Parathyroid adenoma (tissue), 2 donors: ENCODE results near the gene SMARCD1.

Experiments used
- H2AFZ ChIP-seq: fragments of 300-600 bp; sonication (generic); one replicate; pipeline ENCODE4 v1.7.0; 2017; ENCODE audit warnings: antibody characterized with exemption, mild to moderate bottlenecking
- H3K27ac ChIP-seq: fragments of 300-600 bp; sonication (generic); one replicate; pipeline ENCODE4 v1.7.0; 2017
- H3K27me3 ChIP-seq: fragments of 300-600 bp; sonication (generic); one replicate; pipeline ENCODE4 v1.7.0; 2017; ENCODE audit warnings: low read length; ENCODE audit not compliant: control insufficient read depth, insufficient read depth
- H3K36me3 ChIP-seq: fragments of 300-600 bp; sonication (generic); one replicate; pipeline ENCODE4 v1.7.0; 2017; ENCODE audit warnings: low read length; ENCODE audit not compliant: control insufficient read depth, insufficient read depth
- H3K4me1 ChIP-seq: fragments of 300-600 bp; sonication (generic); one replicate; pipeline ENCODE4 v1.7.0; 2017; ENCODE audit warnings: control low read depth
- H3K4me2 ChIP-seq: fragments of 300-600 bp; sonication (generic); one replicate; pipeline ENCODE4 v1.7.0; 2017; ENCODE audit warnings: low read length
- H3K4me3 ChIP-seq: fragments of 300-600 bp; sonication (generic); one replicate; pipeline ENCODE4 v1.7.0; 2017; ENCODE audit warnings: low read depth, low read length
- H3K79me2 ChIP-seq: fragments of 300-600 bp; sonication (generic); one replicate; pipeline ENCODE4 v1.7.0; 2017; ENCODE audit warnings: control low read depth
- H3K9ac ChIP-seq: fragments of 300-600 bp; sonication (generic); one replicate; pipeline ENCODE4 v1.7.0; 2017; ENCODE audit warnings: mild to moderate bottlenecking
- H3K9me3 ChIP-seq: fragments of 300-600 bp; sonication (generic); one replicate; pipeline ENCODE4 v1.7.0; 2017; ENCODE audit warnings: low read length; ENCODE audit not compliant: control insufficient read depth
- CTCF ChIP-seq: fragments of 300-600 bp; sonication (generic); IDR thresholded peaks from one replicate; pipeline ENCODE4 v1.7.0; 2017; ENCODE audit warnings: antibody characterized with exemption, mild to moderate bottlenecking
- donor health status: primary hyperparathyroidism.

The SMARCD1 gene

GRCh38 chr12:50110127-50110761, 25.1 kb downstream of the SMARCD1 start:
- Histone ChIP-seq H3K4me3 (peak overlapping the region; percentile 44), H3K79me2 (peaks cover 17% of the 10 kb centered on the region)
- no peak for TF ChIP-seq CTCF

DNA sequence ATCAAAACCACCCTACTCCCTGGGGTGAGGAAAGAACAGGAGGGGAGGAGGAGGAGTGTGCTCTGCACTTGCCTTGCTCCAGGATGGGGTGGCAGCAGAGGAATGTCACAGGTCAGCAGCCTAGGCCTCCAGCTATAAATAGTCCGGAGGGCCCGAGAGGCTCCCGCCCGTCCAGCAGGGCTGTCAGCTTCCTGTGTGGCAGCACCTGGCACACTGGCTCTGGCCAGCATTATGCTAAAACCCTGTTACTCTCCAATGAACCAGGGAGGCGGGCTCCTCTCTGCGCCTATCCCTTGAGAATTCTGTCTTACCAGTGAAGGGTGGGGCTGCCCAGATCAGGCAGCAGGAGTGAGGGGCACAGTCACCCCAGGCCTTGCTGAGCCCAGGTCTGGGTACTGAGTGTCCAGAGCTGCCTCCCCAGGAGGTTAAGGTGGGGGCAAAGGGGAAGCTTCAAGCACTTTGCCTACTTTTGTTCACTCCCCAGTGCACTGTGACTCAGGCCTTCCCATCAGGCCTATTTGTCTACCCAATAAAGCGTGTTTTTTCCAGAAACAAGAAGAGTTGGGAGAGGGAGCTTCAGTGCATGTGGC, 25.7 kb downstream of the SMARCD1 start:
- Histone ChIP-seq H3K27me3 (no peaks in the 10 kb centered on the region), H3K9ac (peak overlapping the region; percentile 49), H3K36me3 (no peaks in the 10 kb centered on the region), H3K4me2 (peak overlapping the region; percentile 77), H3K4me3 (peak overlapping the region; percentile 44), H3K27ac (peak overlapping the region; percentile 99), H2AFZ (peak overlapping the region; percentile 84), H3K4me1 (peaks cover 44% of the 10 kb centered on the region), H3K9me3 (no peaks in the 10 kb centered on the region), H3K79me2 (peaks cover 21% of the 10 kb centered on the region)
- TF ChIP-seq CTCF = no peak

More at GRCh38 chr12:50110127-50110761, 25.1 kb downstream of the SMARCD1 start:
- Histone ChIP-seq H3K9ac (peak overlapping the region; percentile 39), H3K4me2 (peak overlapping the region; percentile 77), H3K27ac (peak overlapping the region; percentile 99), H3K4me1 (peaks cover 49% of the 10 kb centered on the region), H3K9me3 (no peaks in the 10 kb centered on the region), H2AFZ (peak overlapping the region; percentile 84), H3K36me3 (no peaks in the 10 kb centered on the region), H3K27me3 (no peaks in the 10 kb centered on the region)

- Histone ChIP-seq H3K4me2 (peak overlapping the region; percentile 77), H3K79me2 (peaks cover 26% of the 10 kb centered on the region), H3K4me3 (peak overlapping the region; percentile 44), H3K27ac (peak overlapping the region; percentile 99), H3K9me3 (no peaks in the 10 kb centered on the region), H2AFZ (peak overlapping the region; percentile 84), H3K27me3 (no peaks in the 10 kb centered on the region), H3K4me1 (peaks cover 44% of the 10 kb centered on the region), H3K36me3 (no peaks in the 10 kb centered on the region), H3K9ac (peak overlapping the region; percentile 49)
- TF ChIP-seq CTCF = no peak
Observed at GRCh38 chr12:50111395-50111692, 26.2 kb downstream of the SMARCD1 start.

DNA sequence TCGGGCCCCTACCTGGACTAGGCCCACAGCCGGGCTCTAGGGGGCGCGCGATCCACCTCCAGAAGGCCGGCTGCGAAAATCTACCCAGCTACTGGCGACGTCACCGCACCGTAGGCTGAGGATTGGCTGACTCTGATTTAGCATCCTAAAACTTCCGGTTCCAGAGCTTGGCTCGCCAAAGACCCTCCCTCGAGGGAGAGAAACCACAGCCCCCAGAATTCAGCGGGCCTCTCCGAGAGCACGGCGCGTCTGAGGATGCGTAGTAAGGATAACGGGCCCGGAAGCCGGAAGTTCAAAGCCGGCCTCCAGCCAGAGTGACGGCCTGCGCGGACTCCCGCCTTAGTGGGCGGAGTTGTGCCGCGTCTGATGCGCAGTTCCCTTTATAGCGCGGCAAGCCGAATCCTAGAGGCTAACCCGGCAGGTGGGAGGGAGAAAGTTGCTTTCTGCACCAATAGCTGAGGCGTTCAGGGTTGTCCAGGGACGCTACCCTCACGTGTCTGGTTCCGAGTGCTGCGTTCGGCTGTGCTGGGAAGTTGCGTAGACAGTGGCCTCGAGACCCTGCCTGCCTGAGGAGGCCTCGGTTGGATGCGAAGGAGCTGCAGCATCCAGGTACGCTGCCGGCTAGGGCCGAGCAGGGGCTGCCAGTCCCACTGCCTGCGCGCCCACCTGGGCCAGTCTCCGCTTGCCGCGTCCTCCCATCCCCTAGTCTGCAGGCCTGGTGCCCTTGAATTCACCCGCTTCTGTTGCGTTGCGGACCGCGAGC, 26.7 kb downstream of the SMARCD1 start, which contains the start of gene COX14:
COX14 (plus strand) TSS at position 544 of the 763 bp plus-strand sequence. CDS start 7,808 bp downstream, outside the sequence.
- peak within 1 kb of the TSS; percentile 83 for H3K9ac ChIP-seq
- H3K4me3 ChIP-seq = peak within 1 kb of the TSS; percentile 95
- H3K4me1 ChIP-seq = peaks cover 47% of the 10 kb centered on the region
- no peaks in the 10 kb centered on the region for H3K27me3 ChIP-seq
- H3K79me2 ChIP-seq = peaks cover 31% of the 10 kb centered on the region
- TF ChIP-seq CTCF = peak; percentile 98
- H3K9me3 ChIP-seq = no peaks in the 10 kb centered on the region
- H3K36me3 ChIP-seq = no peaks in the 10 kb centered on the region
- peak within 1 kb of the TSS; percentile 85 for H2AFZ ChIP-seq
- peak within 1 kb of the TSS; percentile 99 for H3K27ac ChIP-seq
- H3K4me2 ChIP-seq = peak within 1 kb of the TSS; percentile 77
